GM12891 (cell line): ENCODE results near the gene EEIG1.
A peak's percentile ranks its signal among the peaks of the same experiment; 100 is the strongest.

Source experiments
- DNase-seq: peaks from one replicate; pipeline ENCODE4 v3.0.0; 2011; ENCODE audit warnings: low spot score; ENCODE audit not compliant: insufficient read length
- FAIRE-seq: peaks from 2 replicates; lab custom pipeline; 2011; peaks lifted over from hg19 to GRCh38; lab: Jason Lieb, UNC
- PAX5 ChIP-seq: IDR thresholded peaks from 2 replicates; pipeline ENCODE4 v1.6.1; 2011; ENCODE audit warnings: low read length, moderate library complexity, mild to moderate bottlenecking; ENCODE audit not compliant: insufficient read depth, severe bottlenecking
- POLR2A ChIP-seq: IDR thresholded peaks from 2 replicates; pipeline ENCODE4 v1.6.1; 2011; ENCODE audit warnings: low read depth, low read length, control low read depth
- POLR2AphosphoS5 ChIP-seq: IDR thresholded peaks from 2 replicates; pipeline ENCODE4 v1.6.1; 2011; ENCODE audit warnings: low read depth, low read length, control low read depth
- POU2F2 ChIP-seq: IDR thresholded peaks from 2 replicates; pipeline ENCODE4 v1.6.1; 2011; ENCODE audit warnings: low read depth, mild to moderate bottlenecking, control low read depth, low read length, moderate library complexity
- SPI1 ChIP-seq: IDR thresholded peaks from 2 replicates; pipeline ENCODE4 v1.6.1; 2011; ENCODE audit warnings: low read depth, low read length, control low read depth
- TAF1 ChIP-seq: IDR thresholded peaks from 2 replicates; pipeline ENCODE4 v1.6.1; 2011; ENCODE audit warnings: low read depth, low read length, control low read depth

Gene EEIG1

DNA sequence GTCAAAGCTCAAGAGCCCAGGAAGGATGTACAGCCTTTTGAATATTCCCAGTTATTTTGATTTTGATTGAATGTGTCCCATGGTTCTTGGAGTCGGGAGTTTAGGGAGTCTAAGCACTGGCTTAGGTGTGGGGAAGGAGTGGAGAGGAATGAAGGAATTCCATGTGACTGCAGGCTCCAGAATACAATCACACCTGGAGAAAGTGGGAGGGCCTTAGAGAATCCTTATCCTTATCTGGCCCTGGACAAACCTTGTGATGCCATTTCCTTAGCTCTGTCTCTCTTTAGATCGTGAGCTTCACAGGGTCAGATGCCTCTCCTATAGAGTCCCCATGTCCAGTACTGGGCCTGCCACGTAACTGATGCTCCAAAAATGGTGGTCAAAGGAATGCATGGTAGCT lies 4.2 kb upstream of the EEIG1 start:
- peak; percentile 20 for FAIRE-seq
- no peak for TF ChIP-seq SPI1
- DNase-seq, result no peak

DNA sequence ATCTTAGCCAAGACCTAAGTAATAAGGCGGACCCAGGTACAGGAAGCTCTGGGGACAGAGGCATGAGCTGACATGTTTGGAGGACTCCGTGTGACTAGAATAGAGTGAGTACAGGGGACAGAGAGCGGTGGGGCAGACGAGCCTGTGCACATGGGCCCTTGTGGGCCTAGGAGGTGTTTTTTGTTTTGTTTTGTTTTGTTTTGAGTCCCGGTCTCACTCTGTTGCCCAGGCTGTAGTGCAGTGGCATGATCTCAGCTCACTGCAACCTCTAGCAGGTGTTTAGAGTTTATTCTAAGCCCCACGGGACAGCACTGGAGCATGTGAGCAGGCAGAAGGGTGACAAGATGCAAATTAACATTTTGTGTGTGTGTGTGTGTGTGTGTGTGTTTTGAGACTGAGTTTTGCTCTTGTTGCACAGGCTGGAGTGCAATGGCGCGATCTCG lies 3.1 kb upstream of the EEIG1 start:
- FAIRE-seq (peak; percentile 88), DNase-seq (no peak)
- TF ChIP-seq POU2F2, result peak; percentile 96
- no peak for TF ChIP-seq TAF1
- TF ChIP-seq PAX5, result peak; percentile 64

DNA sequence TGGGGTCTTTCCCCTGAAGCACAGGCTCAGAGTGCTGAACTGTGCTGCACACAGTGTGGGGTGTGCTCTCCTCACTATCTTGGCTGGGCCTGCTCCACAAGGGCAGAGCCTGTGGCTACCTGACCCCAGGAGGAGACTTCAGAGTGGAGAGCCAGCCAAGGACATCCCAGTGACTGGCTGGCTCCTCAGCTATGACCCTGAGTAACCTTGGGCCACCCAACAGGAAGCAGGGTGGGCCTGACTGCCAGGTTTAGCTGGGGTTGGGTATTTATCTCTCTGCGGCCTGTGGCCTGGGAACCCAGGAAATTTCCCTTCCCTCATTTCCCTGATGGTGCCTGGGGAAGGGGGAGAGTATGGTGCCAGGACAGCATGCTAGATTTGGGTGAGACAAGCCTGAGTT lies 2.1 kb upstream of the EEIG1 start:
- TF ChIP-seq POLR2A (no peak), POLR2AphosphoS5 (no peak), POU2F2 (no peak), TAF1 (no peak), SPI1 (no peak), PAX5 (no peak)
- no peak for DNase-seq
- no peak for FAIRE-seq

DNA sequence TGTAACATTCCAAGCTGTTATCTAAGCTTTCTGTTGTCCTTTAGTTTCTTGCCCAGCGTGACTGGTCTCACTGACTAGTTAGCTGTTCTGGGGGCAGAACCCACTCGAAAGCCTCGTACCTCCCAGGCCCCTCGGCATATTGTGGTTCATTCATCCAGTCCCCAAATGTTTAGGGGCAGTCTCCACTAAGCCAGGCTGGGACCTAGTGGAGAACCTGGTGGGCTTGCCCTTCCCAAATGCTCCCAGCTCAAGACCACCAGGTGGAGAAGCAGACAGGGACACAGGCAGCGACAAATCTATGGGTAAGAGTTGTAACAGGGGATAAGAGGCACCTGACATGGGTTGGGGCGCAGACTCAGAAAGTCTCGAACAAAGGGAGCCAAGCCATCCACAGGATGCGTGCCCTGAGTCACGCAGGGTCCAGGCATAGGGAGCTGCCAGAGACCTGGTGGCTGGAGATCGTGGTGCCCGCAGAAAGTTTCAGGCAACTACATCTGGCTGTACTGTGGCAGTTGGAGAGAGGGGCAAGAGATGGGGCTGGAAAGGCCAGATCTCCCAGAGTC lies 851 bp upstream of the EEIG1 start:
- no peak for DNase-seq
- no peak for TF ChIP-seq POU2F2
- TF ChIP-seq SPI1, result no peak
- no peak for TF ChIP-seq TAF1
- no peak for TF ChIP-seq PAX5
- TF ChIP-seq POLR2A, result no peak
- no peak for TF ChIP-seq POLR2AphosphoS5
- no peak for FAIRE-seq

DNA sequence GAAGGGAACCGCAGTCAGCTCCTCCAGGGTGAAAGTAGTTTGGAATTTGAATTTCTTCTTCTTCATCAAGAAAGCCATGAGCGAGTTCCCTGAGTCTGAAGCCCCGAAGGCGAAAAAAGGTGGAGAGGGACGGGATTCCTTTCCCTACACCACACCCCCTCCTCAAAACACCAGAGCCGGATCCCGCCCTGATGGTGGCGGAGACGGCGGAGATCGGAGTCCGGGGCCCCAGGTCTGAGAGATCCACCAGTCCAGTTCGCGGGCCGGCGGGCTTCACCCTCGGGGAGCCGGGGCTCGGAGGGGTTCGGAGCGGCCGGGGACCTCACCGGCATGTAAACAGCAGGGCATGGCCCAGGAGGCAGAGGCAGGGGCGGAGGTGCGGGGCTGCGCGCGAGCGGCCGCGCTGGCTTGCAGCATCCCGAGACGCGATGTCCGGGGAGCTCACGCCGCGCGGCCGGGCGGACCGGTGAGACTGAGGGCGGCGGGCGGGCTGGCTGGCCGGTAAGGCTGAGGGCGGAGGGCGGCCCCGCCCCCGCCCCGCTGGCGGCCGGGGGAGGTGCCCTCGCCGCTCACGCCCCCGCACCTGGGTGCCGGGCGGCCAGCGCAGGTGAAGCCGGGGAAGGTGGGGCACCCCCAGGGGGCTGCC lies 606 bp downstream of the EEIG1 start:
- DNase-seq (no peak), FAIRE-seq (no peak)
- no peak for TF ChIP-seq SPI1
- TF ChIP-seq PAX5, result no peak
- TF ChIP-seq TAF1, result no peak
- TF ChIP-seq POLR2AphosphoS5, result no peak
- no peak for TF ChIP-seq POU2F2
- no peak for TF ChIP-seq POLR2A

DNA sequence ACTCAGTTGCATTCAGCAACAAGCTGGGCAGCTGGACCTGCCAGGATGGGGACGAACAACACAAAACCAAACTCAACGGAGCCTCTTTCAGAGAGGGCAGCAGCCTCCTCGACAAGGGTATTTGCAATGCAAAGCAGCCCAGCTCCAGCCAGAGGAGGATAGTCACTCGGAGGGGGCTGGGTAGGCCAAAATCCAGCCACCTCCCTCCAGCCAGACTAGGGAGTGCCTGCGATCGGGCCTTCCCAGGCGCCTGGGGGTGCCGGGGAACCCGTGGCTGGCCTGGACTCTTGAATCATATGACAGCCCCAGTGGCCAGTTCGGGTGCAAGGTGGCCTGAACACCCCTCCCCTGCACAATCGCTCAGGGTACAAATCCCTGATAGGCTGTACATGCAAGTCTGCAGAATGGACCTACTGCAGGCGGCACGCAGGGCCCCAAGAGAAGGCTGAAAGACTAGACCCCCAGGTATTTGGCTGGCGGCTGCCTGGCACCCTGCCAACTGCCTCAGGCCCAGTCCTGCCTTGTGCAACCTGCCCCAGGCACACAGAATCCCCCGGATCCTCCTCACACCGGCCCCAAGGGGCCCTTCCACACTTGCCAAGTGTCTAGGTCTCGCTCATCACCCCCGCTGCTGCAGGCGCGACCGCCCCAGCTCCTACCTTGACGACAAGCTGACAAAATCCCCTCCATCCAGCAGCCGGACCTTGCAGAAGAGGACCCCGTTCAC lies 1.3 kb downstream of the EEIG1 start:
- TF ChIP-seq SPI1 (no peak), POU2F2 (peak; percentile 96), TAF1 (no peak), POLR2AphosphoS5 (0 out of 2 replicates have a peak, but pooled peaks have one; percentile 20)
- DNase-seq (no peak), FAIRE-seq (peak; percentile 88)

DNA sequence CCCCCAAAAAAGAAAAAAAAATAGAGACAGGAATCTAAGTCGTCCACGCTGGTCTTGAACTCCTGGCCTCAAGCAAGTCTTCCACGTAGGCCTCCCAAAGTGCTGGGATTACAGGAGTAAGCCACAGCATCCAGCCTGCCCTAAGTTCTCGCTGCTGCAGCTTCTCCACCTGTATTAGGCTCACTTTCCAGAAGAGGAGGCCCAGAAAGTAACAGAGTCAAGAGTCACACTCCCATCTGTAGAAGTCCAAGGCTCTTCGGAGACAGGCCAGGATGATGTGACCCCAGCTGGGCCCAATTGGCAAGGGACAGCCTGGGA lies 1.8 kb downstream of the EEIG1 start:
- no peak for FAIRE-seq
- no peak for TF ChIP-seq TAF1
- TF ChIP-seq POLR2A, result no peak
- no peak for TF ChIP-seq POU2F2
- no peak for TF ChIP-seq SPI1
- no peak for TF ChIP-seq PAX5
- no peak for TF ChIP-seq POLR2AphosphoS5
- no peak for DNase-seq

DNA sequence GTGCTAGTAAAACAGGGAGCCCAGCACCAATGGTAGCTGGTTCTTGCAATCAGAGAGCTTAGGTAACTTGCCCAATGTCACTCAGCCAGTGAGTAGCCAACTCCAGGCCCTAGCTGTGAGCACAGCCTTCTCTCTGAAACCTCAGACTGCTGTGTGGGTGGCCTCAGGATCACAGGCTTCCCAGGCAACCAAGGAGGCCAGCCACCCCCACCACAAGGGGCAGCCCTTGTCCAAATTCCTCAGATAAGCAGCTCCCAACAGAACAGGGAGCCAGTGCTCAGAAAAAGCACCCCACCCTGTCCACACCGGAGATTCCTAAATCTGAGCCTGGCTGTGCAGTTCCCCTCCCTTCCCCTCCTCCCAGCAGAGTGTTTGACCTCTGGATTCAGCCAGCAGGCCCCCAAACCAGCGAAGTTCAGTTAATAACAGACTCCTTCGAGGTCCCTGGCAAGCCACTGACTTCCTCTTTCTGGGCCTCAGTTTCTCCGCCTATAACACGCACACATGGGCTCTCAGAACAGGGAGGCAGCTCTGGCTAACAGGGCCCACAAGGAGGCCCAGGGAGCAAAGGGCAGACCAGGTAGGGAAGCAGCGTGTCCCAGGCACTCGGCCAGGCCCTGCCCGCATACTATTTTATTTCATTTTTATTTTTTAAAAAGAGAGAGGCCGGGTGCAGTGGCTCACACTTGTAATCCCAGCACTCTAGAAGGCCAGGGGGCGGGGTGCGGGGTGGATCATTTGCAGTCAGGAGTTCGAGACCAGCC lies 2.7 kb downstream of the EEIG1 start:
- DNase-seq, result no peak
- no peak for TF ChIP-seq POU2F2
- no peak for TF ChIP-seq TAF1
- no peak for TF ChIP-seq PAX5
- peak; percentile 82 for TF ChIP-seq SPI1
- no peak for TF ChIP-seq POLR2A
- TF ChIP-seq POLR2AphosphoS5, result no peak
- FAIRE-seq, result no peak

DNA sequence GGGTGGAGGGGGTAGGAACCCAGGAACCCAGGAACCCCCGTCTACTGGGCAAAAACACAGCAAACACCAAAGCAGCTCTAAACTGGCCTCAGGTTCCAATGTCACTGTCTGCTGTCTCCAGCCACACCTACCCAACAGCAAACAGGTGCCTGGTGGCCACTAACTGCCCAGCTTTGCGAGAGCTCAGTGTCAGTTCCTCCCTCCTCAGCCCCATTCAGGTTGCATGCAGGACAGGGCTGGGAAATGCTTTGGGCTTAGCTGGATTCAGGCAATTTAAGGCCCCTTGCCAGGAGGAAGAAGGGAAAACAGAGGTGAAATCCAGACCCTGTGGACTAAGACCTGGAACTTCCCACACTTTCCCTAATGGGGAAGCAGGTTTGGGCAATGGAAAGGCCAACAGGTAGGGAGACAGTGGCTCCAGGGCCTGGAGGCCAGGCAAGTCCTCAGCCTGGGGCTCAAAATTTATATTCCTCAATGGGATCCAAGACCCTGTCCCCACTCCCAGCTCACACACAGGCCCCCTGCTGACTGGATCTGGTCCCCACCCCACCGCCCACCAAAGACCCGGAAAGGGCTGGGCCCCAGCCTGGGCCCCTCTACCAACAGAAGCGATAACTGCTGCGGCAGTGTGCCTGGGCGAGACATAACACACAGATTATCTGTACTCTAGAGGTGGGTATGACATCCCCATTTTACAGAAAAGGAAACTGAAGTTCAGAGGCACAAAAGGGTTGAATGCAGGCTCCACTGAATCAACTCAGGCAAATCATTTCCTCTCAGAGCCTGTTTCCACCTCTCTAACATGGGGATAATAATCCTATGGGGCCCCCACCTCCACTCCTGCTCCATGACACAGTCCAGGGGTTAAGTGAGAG lies 3.5 kb downstream of the EEIG1 start:
- FAIRE-seq (peak; percentile 52), DNase-seq (no peak)
- TF ChIP-seq TAF1 (no peak), SPI1 (peak; percentile 56), POU2F2 (0 out of 2 replicates have a peak, but pooled peaks have one; percentile 19)
